Upper lobe of right lung (tissue), 1 donor: Measurements from ENCODE around the gene SCARF2. TPM values are rescaled to one million over a fixed set of nuclear protein-coding genes. Genes with fewer than 3 reads are reported as not detected.

ENCODE experiments used
- ATAC-seq: fragments of 200-7000 bp; cut with Tn5 transposase; one replicate; pipeline ENCODE4 v1.9.1; 2020; ENCODE audit warnings: mild to moderate bottlenecking, moderate library complexity
- DNase-seq: peaks from one replicate; pipeline ENCODE4 v3.0.0-alpha.2; 2020
- H3K27ac ChIP-seq: fragments of 200-600 bp; one replicate; pipeline ENCODE4 v1.8.0; 2022
- H3K27me3 ChIP-seq: fragments of 200-600 bp; one replicate; pipeline ENCODE4 v1.8.0; 2022; ENCODE audit warnings: mild to moderate bottlenecking
- H3K36me3 ChIP-seq: fragments of 200-600 bp; one replicate; pipeline ENCODE4 v1.8.0; 2022
- H3K4me1 ChIP-seq: fragments of 200-600 bp; one replicate; pipeline ENCODE4 v1.8.0; 2022
- H3K4me3 ChIP-seq: fragments of 200-600 bp; one replicate; pipeline ENCODE4 v1.8.0; 2022; ENCODE audit warnings: mild to moderate bottlenecking
- H3K9me3 ChIP-seq: fragments of 200-600 bp; one replicate; pipeline ENCODE4 v1.8.0; 2022
- intact Hi-C: fragments of 100-400 bp; cut with DNase I; formaldehyde crosslinking; loops from one replicate; pipeline ENCODE4 v1.11.0; 2022
- total RNA-seq: library from RNA; stranded (reverse); fragmentation: NEBNext Ultra II Directional; extraction: Animal tissue kit (Norgen Biotek cat#: 25700); gene quantifications from one replicate; pipeline ENCODE4 v1.2.1, GENCODE V29; 2021
- TF ChIP-seq, protein P1 (sequence below): fragments of 200-600 bp; IDR thresholded peaks from one replicate; pipeline ENCODE4 v1.8.0; 2022; ENCODE audit warnings: antibody characterized with exemption
- donor health status: DM: no; HTN: yes; CAD: no; lungs with severe emphysema.

Gene SCARF2
- total RNA-seq, 1 donor from 2014 or later, result 24.0 TPM

GRCh38 chr22:20431511-20432192, 6.0 kb downstream of the SCARF2 start:
- intact Hi-C loops, result no loop called here
- Histone ChIP-seq H3K36me3 (peaks cover 4% of the 10 kb centered on the region), H3K27ac (no peak overlapping the region), H3K4me1 (peaks cover 29% of the 10 kb centered on the region), H3K9me3 (no peaks in the 10 kb centered on the region), H3K27me3 (peaks cover 12% of the 10 kb centered on the region), H3K4me3 (peak overlapping the region; percentile 39)
- TF ChIP-seq, protein P1, sequence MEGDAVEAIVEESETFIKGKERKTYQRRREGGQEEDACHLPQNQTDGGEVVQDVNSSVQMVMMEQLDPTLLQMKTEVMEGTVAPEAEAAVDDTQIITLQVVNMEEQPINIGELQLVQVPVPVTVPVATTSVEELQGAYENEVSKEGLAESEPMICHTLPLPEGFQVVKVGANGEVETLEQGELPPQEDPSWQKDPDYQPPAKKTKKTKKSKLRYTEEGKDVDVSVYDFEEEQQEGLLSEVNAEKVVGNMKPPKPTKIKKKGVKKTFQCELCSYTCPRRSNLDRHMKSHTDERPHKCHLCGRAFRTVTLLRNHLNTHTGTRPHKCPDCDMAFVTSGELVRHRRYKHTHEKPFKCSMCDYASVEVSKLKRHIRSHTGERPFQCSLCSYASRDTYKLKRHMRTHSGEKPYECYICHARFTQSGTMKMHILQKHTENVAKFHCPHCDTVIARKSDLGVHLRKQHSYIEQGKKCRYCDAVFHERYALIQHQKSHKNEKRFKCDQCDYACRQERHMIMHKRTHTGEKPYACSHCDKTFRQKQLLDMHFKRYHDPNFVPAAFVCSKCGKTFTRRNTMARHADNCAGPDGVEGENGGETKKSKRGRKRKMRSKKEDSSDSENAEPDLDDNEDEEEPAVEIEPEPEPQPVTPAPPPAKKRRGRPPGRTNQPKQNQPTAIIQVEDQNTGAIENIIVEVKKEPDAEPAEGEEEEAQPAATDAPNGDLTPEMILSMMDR, result no peak
- no peak for ATAC-seq
- DNase-seq, result peak; percentile 65

DNA sequence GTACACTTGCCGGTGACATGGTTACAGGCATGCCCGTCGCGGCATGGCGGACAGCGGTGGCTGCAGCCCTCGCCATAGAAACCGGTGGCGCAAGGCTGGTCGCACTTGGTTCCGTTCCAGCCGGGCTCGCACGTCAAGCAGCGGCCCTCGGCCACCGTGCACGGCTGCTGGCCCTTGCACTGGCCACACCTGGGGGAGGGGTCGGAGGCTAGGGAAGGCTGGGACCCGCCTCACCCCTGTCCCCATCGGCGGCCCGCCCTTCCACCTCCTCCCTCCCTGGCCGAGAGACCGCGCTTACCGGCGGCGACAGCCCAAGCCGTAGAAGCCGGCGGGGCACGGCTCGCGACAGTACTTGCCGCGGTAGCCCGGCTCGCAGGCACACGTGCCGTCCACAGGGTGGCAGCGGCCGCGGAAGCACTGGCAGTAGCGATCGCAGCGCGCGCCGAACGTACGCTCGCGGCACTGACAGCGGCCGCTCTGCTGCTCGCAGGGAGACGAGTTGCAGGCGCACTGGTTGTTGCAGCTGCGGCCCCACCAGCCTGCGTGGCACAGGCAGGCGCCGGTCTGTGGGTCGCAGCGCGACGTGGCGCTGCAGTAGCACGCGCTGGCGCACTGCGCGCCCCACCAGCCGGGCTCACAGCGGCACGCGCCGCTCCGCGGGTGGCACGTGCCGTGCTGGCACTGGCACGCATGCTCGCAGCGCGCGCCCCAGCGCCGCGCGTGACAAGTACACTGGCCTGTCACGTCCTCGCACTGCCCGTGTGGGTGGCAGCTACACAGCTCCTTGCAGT, 6.7 kb downstream of the SCARF2 start:
- TF ChIP-seq, protein P1, result peak; percentile 20
- Histone ChIP-seq H3K36me3 (peaks cover 4% of the 10 kb centered on the region), H3K27ac (no peak overlapping the region), H3K4me3 (peak overlapping the region; percentile 39), H3K4me1 (peaks cover 25% of the 10 kb centered on the region), H3K9me3 (no peaks in the 10 kb centered on the region), H3K27me3 (peaks cover 15% of the 10 kb centered on the region)
- intact Hi-C loops, result no loop called here
- ATAC-seq, result peak; percentile 71
- peak; percentile 80 for DNase-seq

- peak overlapping the region; percentile 39 for H3K4me3 ChIP-seq
- no peaks in the 10 kb centered on the region for H3K9me3 ChIP-seq
- peaks cover 4% of the 10 kb centered on the region for H3K36me3 ChIP-seq
- peaks cover 10% of the 10 kb centered on the region for H3K27me3 ChIP-seq
- TF ChIP-seq, protein P1, result no peak
- H3K27ac ChIP-seq, result no peak overlapping the region
- intact Hi-C loops, result no loop called here
- DNase-seq, result peak; percentile 61
- peaks cover 23% of the 10 kb centered on the region for H3K4me1 ChIP-seq
- no peak for ATAC-seq
These were observed 7.4 kb downstream of the SCARF2 start for GRCh38 chr22:20430101-20430719.

- Histone ChIP-seq H3K27ac (no peak overlapping the region), H3K4me1 (peaks cover 22% of the 10 kb centered on the region), H3K36me3 (peaks cover 4% of the 10 kb centered on the region), H3K27me3 (peaks cover 8% of the 10 kb centered on the region), H3K9me3 (no peaks in the 10 kb centered on the region), H3K4me3 (peak overlapping the region; percentile 43)
- intact Hi-C loops, result no loop called here
- ATAC-seq (peak; percentile 68), DNase-seq (peak; percentile 86)
- TF ChIP-seq, protein P1, result no peak
These were observed 8.1 kb downstream of the SCARF2 start for GRCh38 chr22:20429254-20430100.
